ENCODE data around the gene BNC2.

Gene BNC2

GRCh38 chr9:16555802-16556201 is 314.7 kb downstream of the BNC2 start (continued):
- TF ChIP-seq ZSCAN5A (tag by site-specific recombination; IDR thresholded peaks at IDR 0.05): no peak
- TF ChIP-seq ZNF518A (tag by site-specific recombination; conservative IDR thresholded peaks at IDR 0.05; ENCODE audit: low read depth): no peak
- TF ChIP-seq ZNF549 (tag by site-specific recombination; IDR thresholded peaks at IDR 0.05): no peak
- no peak for TF ChIP-seq ZNF843 (tag by site-specific recombination; IDR thresholded peaks at IDR 0.05)

- CTCF ChIA-PET: interaction anchor here (0.7 kb wide), 1 partner anchor 132 kb away, joined by 3 read pairs; no protein-coding TSS in a partner anchor
- Histone ChIP-seq H3K4me1 (ENCODE audit: control insufficient read depth, insufficient read depth, low read length) (no peaks in the 10 kb centered on the region), H3K4me3 (ENCODE audit: low read depth, low read length) (no peak overlapping the region), H3K27ac (ENCODE audit: extremely low read depth, low read depth, low read length) (no peak overlapping the region), H3K36me3 (ENCODE audit: control insufficient read depth in 2 of 2, insufficient read depth in 1 of 2, low read length in 2 of 2) (no peaks in the 10 kb centered on the region), H3K9me3 (ENCODE audit: control insufficient read depth, insufficient read depth, low read depth, low read length) (no peaks in the 10 kb centered on the region)
- POLR2A ChIA-PET: no interaction called here
- TF ChIP-seq ZNF473 (tag by site-specific recombination; IDR thresholded peaks at IDR 0.05) (no peak), OSR2 (tag by site-specific recombination; IDR thresholded peaks at IDR 0.05) (no peak), ZBTB20 (tag by site-specific recombination; IDR thresholded peaks at IDR 0.05) (no peak), ZBTB26 (tag by site-specific recombination; optimal IDR thresholded peaks at IDR 0.05) (no peak), ZNF707 (tag by site-specific recombination; IDR thresholded peaks at IDR 0.05) (no peak)
These were observed 316.5 kb downstream of the BNC2 start for GRCh38 chr9:16553869-16554540.

- no peaks in the 10 kb centered on the region for H3K36me3 ChIP-seq (ENCODE audit: control insufficient read depth in 2 of 2, insufficient read depth in 1 of 2, low read length in 2 of 2)
- POLR2A ChIA-PET: no interaction called here
- no peaks in the 10 kb centered on the region for H3K9me3 ChIP-seq (ENCODE audit: control insufficient read depth, insufficient read depth, low read depth, low read length)
- no peak overlapping the region for H3K4me3 ChIP-seq (ENCODE audit: low read depth, low read length)
- CTCF ChIA-PET: no interaction called here
- no peaks in the 10 kb centered on the region for H3K4me1 ChIP-seq (ENCODE audit: control insufficient read depth, insufficient read depth, low read length)
- no peak overlapping the region for H3K27ac ChIP-seq (ENCODE audit: extremely low read depth, low read depth, low read length)
- TF ChIP-seq TSHZ1 (tag by site-specific recombination; IDR thresholded peaks at IDR 0.05; ENCODE audit: borderline replicate concordance) (no peak), BCL6B (tag by site-specific recombination; IDR thresholded peaks at IDR 0.05) (no peak), ZNF558 (tag by site-specific recombination; IDR thresholded peaks at IDR 0.05) (no peak), SETDB1 (IDR thresholded peaks at IDR 0.05; ENCODE audit: insufficient read length, low read length) (no peak), ZNF10 (tag by site-specific recombination; IDR thresholded peaks at IDR 0.05) (no peak), ZNF398 (tag by site-specific recombination; IDR thresholded peaks at IDR 0.05) (no peak)
These were observed 318.2 kb downstream of the BNC2 start for GRCh38 chr9:16552252-16552651.

All from HEK293 (cell line).